Measurements from ENCODE around the gene MARCHF7. TPM values are rescaled to one million over a fixed set of nuclear protein-coding genes. Genes with fewer than 3 reads are reported as not detected.

MARCHF7 gene
- total and polyA plus RNA-seq, 2 of the 8 experiments (the other 6 are each of a cell fraction or from before 2014, with no cell fraction given): 18.3 to 116 TPM

DNA sequence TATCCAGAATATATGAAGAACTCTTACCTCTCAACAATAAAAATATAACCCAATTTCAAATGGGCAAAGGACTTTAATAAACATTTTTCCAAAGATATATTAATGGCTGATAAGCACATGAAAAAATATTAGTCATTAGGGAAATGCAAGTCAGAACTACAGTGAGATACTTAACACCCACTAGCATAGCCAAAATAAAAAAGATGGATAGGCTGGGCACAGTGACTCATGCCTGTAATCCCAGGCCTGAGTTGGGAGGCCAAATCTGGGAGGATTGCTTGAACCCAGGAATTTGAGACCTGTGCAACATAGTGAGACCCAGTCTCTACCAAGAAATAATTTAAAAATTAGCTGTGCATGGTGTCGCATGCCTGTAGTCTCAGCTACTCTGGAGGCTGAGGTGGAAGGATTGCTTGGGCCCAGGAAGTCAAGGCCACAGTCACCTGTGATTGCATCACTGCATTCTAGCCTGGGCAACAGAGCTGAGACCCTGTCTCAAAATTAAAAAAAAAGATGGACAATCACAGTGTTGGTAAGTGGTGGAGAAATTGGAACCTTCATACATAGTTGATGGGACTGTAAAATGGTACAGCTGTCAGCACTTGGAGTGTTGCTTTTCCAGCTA, 25.1 kb downstream of the MARCHF7 start (continued):
- TF ChIP-seq, protein P1, sequence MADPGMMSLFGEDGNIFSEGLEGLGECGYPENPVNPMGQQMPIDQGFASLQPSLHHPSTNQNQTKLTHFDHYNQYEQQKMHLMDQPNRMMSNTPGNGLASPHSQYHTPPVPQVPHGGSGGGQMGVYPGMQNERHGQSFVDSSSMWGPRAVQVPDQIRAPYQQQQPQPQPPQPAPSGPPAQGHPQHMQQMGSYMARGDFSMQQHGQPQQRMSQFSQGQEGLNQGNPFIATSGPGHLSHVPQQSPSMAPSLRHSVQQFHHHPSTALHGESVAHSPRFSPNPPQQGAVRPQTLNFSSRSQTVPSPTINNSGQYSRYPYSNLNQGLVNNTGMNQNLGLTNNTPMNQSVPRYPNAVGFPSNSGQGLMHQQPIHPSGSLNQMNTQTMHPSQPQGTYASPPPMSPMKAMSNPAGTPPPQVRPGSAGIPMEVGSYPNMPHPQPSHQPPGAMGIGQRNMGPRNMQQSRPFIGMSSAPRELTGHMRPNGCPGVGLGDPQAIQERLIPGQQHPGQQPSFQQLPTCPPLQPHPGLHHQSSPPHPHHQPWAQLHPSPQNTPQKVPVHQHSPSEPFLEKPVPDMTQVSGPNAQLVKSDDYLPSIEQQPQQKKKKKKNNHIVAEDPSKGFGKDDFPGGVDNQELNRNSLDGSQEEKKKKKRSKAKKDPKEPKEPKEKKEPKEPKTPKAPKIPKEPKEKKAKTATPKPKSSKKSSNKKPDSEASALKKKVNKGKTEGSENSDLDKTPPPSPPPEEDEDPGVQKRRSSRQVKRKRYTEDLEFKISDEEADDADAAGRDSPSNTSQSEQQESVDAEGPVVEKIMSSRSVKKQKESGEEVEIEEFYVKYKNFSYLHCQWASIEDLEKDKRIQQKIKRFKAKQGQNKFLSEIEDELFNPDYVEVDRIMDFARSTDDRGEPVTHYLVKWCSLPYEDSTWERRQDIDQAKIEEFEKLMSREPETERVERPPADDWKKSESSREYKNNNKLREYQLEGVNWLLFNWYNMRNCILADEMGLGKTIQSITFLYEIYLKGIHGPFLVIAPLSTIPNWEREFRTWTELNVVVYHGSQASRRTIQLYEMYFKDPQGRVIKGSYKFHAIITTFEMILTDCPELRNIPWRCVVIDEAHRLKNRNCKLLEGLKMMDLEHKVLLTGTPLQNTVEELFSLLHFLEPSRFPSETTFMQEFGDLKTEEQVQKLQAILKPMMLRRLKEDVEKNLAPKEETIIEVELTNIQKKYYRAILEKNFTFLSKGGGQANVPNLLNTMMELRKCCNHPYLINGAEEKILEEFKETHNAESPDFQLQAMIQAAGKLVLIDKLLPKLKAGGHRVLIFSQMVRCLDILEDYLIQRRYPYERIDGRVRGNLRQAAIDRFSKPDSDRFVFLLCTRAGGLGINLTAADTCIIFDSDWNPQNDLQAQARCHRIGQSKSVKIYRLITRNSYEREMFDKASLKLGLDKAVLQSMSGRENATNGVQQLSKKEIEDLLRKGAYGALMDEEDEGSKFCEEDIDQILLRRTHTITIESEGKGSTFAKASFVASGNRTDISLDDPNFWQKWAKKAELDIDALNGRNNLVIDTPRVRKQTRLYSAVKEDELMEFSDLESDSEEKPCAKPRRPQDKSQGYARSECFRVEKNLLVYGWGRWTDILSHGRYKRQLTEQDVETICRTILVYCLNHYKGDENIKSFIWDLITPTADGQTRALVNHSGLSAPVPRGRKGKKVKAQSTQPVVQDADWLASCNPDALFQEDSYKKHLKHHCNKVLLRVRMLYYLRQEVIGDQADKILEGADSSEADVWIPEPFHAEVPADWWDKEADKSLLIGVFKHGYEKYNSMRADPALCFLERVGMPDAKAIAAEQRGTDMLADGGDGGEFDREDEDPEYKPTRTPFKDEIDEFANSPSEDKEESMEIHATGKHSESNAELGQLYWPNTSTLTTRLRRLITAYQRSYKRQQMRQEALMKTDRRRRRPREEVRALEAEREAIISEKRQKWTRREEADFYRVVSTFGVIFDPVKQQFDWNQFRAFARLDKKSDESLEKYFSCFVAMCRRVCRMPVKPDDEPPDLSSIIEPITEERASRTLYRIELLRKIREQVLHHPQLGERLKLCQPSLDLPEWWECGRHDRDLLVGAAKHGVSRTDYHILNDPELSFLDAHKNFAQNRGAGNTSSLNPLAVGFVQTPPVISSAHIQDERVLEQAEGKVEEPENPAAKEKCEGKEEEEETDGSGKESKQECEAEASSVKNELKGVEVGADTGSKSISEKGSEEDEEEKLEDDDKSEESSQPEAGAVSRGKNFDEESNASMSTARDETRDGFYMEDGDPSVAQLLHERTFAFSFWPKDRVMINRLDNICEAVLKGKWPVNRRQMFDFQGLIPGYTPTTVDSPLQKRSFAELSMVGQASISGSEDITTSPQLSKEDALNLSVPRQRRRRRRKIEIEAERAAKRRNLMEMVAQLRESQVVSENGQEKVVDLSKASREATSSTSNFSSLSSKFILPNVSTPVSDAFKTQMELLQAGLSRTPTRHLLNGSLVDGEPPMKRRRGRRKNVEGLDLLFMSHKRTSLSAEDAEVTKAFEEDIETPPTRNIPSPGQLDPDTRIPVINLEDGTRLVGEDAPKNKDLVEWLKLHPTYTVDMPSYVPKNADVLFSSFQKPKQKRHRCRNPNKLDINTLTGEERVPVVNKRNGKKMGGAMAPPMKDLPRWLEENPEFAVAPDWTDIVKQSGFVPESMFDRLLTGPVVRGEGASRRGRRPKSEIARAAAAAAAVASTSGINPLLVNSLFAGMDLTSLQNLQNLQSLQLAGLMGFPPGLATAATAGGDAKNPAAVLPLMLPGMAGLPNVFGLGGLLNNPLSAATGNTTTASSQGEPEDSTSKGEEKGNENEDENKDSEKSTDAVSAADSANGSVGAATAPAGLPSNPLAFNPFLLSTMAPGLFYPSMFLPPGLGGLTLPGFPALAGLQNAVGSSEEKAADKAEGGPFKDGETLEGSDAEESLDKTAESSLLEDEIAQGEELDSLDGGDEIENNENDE (IDR thresholded peaks at IDR 0.05; ENCODE audit: insufficient replicate concordance, low read length): no peak
- TF ChIP-seq CBX8 (IDR thresholded peaks at IDR 0.05; ENCODE audit: borderline replicate concordance, low read depth, low read length) (no peak), YY1 (IDR thresholded peaks at IDR 0.05; ENCODE audit: low read depth, low read length) (no peak), POLR2A (IDR thresholded peaks at IDR 0.05; ENCODE audit: control extremely low read depth in 1 of 2, low read depth in 2 of 2, low read length in 2 of 2) (no peak), GABPA (IDR thresholded peaks at IDR 0.05; ENCODE audit: borderline replicate concordance, insufficient read depth, low read length) (no peak), BACH1 (IDR thresholded peaks at IDR 0.05; ENCODE audit: low read length) (no peak), TCF12 (IDR thresholded peaks at IDR 0.05; ENCODE audit: low read depth, low read length) (no peak), CTBP2 (IDR thresholded peaks at IDR 0.05; ENCODE audit: borderline replicate concordance, insufficient read depth, insufficient read length, low read length) (no peak)
- TF ChIP-seq, protein P2, sequence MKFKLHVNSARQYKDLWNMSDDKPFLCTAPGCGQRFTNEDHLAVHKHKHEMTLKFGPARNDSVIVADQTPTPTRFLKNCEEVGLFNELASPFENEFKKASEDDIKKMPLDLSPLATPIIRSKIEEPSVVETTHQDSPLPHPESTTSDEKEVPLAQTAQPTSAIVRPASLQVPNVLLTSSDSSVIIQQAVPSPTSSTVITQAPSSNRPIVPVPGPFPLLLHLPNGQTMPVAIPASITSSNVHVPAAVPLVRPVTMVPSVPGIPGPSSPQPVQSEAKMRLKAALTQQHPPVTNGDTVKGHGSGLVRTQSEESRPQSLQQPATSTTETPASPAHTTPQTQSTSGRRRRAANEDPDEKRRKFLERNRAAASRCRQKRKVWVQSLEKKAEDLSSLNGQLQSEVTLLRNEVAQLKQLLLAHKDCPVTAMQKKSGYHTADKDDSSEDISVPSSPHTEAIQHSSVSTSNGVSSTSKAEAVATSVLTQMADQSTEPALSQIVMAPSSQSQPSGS (IDR thresholded peaks at IDR 0.05; ENCODE audit: low read length): no peak

All from H1 (cell line).